Embryonic facial prominence (tissue), 1 donor: Measurements from ENCODE around the gene ZCWPW1.
"Not testable (repeated sequence)": the region's sequence is repeated elsewhere in the genome, so short reads cannot be mapped to it uniquely, and the experiment has no call there.

ENCODE experiments used
- DNase-seq: peaks from one replicate; pipeline ENCODE4 v3.0.0-alpha.2; 2016; ENCODE audit errors: extremely low spot score

ZCWPW1 gene

GRCh38 chr7:100373870-100374598, 54.5 kb downstream of the ZCWPW1 start:
- not testable (repeated sequence) for DNase-seq

- no peak for DNase-seq
These were observed 55.2 kb downstream of the ZCWPW1 start, which contains the start of gene PILRA for GRCh38 chr7:100373261-100373831. TSS of gene PILRA (plus strand) at chr7:100373487. CDS start at chr7:100373657, 170 bp downstream.

GRCh38 chr7:100372694-100373093, 55.8 kb downstream of the ZCWPW1 start:
- DNase-seq, result no peak

GRCh38 chr7:100372256-100372655, 56.2 kb downstream of the ZCWPW1 start:
- DNase-seq, result no peak

GRCh38 chr7:100371561-100372171, 56.8 kb downstream of the ZCWPW1 start:
- DNase-seq, result no peak

- DNase-seq, result no peak
These were observed 57.8 kb downstream of the ZCWPW1 start for GRCh38 chr7:100370746-100371145.

- DNase-seq, result no peak
These were observed 58.2 kb downstream of the ZCWPW1 start for GRCh38 chr7:100370303-100370702.

- DNase-seq, result no peak
These were observed 59.4 kb downstream of the ZCWPW1 start for GRCh38 chr7:100369105-100369504.

- no peak for DNase-seq
These were observed 60.6 kb downstream of the ZCWPW1 start for GRCh38 chr7:100367676-100368613.

GRCh38 chr7:100367251-100367620, 61.3 kb downstream of the ZCWPW1 start:
- no peak for DNase-seq

- DNase-seq, result no peak
These were observed 61.9 kb downstream of the ZCWPW1 start for GRCh38 chr7:100366411-100367250.

- not testable (repeated sequence) for DNase-seq
These were observed 62.5 kb downstream of the ZCWPW1 start for GRCh38 chr7:100365998-100366367.

GRCh38 chr7:100364480-100364879, 64.0 kb downstream of the ZCWPW1 start:
- DNase-seq, result no peak

GRCh38 chr7:100363797-100364196, 64.7 kb downstream of the ZCWPW1 start:
- DNase-seq, result not testable (repeated sequence)

- DNase-seq, result no peak
These were observed 65.4 kb downstream of the ZCWPW1 start for GRCh38 chr7:100363098-100363497.

- no peak for DNase-seq
These were observed 68.2 kb downstream of the ZCWPW1 start for GRCh38 chr7:100360135-100360854.

- no peak for DNase-seq
These were observed 69.7 kb downstream of the ZCWPW1 start for GRCh38 chr7:100358857-100359212.

- DNase-seq, result no peak
These were observed 70.3 kb downstream of the ZCWPW1 start, which contains the start of gene PILRB for GRCh38 chr7:100358027-100358856. TSS of gene PILRB (plus strand) at chr7:100358117. CDS start at chr7:100358303, 186 bp downstream.

GRCh38 chr7:100357131-100357561, 71.4 kb downstream of the ZCWPW1 start:
- no peak for DNase-seq
